GM21526 (cell line): ENCODE data around the gene SMKR1.
"Not testable (repeated sequence)": the region's sequence is repeated elsewhere in the genome, so short reads cannot be mapped to it uniquely, and the experiment has no call there.

Source experiments
- ATAC-seq: cut with Tn5 transposase; IDR thresholded peaks from one replicate; pipeline ENCODE4 v1.9.1; 2021; ENCODE audit warnings: moderate library complexity; ENCODE audit not compliant: unreplicated experiment, low FRiP score

SMKR1 gene

GRCh38 chr7:129481376-129481775 is 21.0 kb upstream of the SMKR1 start:
- not testable (repeated sequence) for ATAC-seq

- no peak for ATAC-seq
Measured at GRCh38 chr7:129482781-129483180, 19.6 kb upstream of the SMKR1 start.

- ATAC-seq: no peak
Measured at GRCh38 chr7:129489491-129489890, 12.8 kb upstream of the SMKR1 start.

GRCh38 chr7:129492391-129492790 is 9.9 kb upstream of the SMKR1 start:
- ATAC-seq: no peak

- no peak for ATAC-seq
Measured at GRCh38 chr7:129493555-129493954, 8.8 kb upstream of the SMKR1 start.

GRCh38 chr7:129494041-129494440 is 8.3 kb upstream of the SMKR1 start:
- peak; percentile 69 for ATAC-seq

GRCh38 chr7:129495987-129496386 is 6.3 kb upstream of the SMKR1 start:
- no peak for ATAC-seq

- ATAC-seq: no peak
Measured at GRCh38 chr7:129496653-129497052, 5.7 kb upstream of the SMKR1 start.

GRCh38 chr7:129497156-129497555 is 5.2 kb upstream of the SMKR1 start:
- ATAC-seq: no peak

GRCh38 chr7:129498021-129498420 is 4.3 kb upstream of the SMKR1 start:
- no peak for ATAC-seq

- ATAC-seq: no peak
Measured at GRCh38 chr7:129499999-129500398, 2.3 kb upstream of the SMKR1 start.

GRCh38 chr7:129502708-129503685 is 666 bp downstream of the SMKR1 start:
- no peak for ATAC-seq

GRCh38 chr7:129503725-129504124 is 1.4 kb downstream of the SMKR1 start:
- ATAC-seq: no peak

- ATAC-seq: no peak
Measured at GRCh38 chr7:129512192-129512591, 9.9 kb downstream of the SMKR1 start.

GRCh38 chr7:129513546-129513945 is 11.2 kb downstream of the SMKR1 start:
- ATAC-seq: no peak

GRCh38 chr7:129514683-129515082 is 12.4 kb downstream of the SMKR1 start:
- no peak for ATAC-seq

- no peak for ATAC-seq
Measured at GRCh38 chr7:129515381-129515780, 13.1 kb downstream of the SMKR1 start.

- ATAC-seq: no peak
Measured at GRCh38 chr7:129517931-129518330, 15.6 kb downstream of the SMKR1 start.

- ATAC-seq: no peak
Measured at GRCh38 chr7:129519464-129519863, 17.1 kb downstream of the SMKR1 start.

GRCh38 chr7:129522088-129522970 is 20.0 kb downstream of the SMKR1 start:
- ATAC-seq: no peak

GRCh38 chr7:129522971-129523340 is 20.6 kb downstream of the SMKR1 start:
- ATAC-seq: no peak
